Keratinocyte (primary cell): ENCODE results near the gene NSUN4.
"Not testable (repeated sequence)": the region's sequence is repeated elsewhere in the genome, so short reads cannot be mapped to it uniquely, and the experiment has no call there.

Experiments
- CTCF ChIP-seq, 3 experiments: IDR thresholded peaks in 1 of 3; conservative IDR thresholded peaks in 1 of 3; optimal IDR thresholded peaks in 1 of 3; 2 replicates in 2 of 3; 3 replicates in 1 of 3; pipeline versions ENCODE3 to v1.5.1; 2011; ENCODE audit warnings: low read length in 3 of 3, mild to moderate bottlenecking in 3 of 3, moderate library complexity in 2 of 3, control low read depth in 1 of 3, inconsistent platforms in 1 of 3; ENCODE audit not compliant: insufficient read depth in 2 of 3; ENCODE audit errors: extremely low read depth in 1 of 3
- EZH2 ChIP-seq: IDR thresholded peaks from one replicate; pipeline ENCODE4 v1.6.1; 2012; ENCODE audit warnings: inconsistent platforms, mild to moderate bottlenecking, low read length, moderate library complexity

- TF ChIP-seq CTCF (optimal IDR thresholded peaks at IDR 0.05 in 1 of 3, IDR thresholded peaks at IDR 0.05 in 1 of 3, conservative IDR thresholded peaks at IDR 0.05 in 1 of 3; ENCODE audit: extremely low read depth in 1 of 3, insufficient read depth in 2 of 3, low read length in 3 of 3); EZH2: not testable (repeated sequence)
Observed at GRCh38 chr1:46319301-46319700, 21.3 kb upstream of the NSUN4 start.
